Liver (tissue), 9 donors: ENCODE data around the gene ABLIM3. TPM values are rescaled to one million over a fixed set of nuclear protein-coding genes. Genes with fewer than 3 reads are reported as not detected.
A peak's percentile ranks its signal among the peaks of the same experiment; 100 is the strongest.

ENCODE experiments used
- DNase-seq: peaks from one replicate; pipeline ENCODE4 v3.0.0-alpha.2; 2017; ENCODE audit warnings: low spot score
- H3K27ac ChIP-seq, 2 donors: one replicate each; pipeline ENCODE4 v1.7.0; 2013; ENCODE audit warnings: inconsistent platforms in 2 of 2, low read length in 2 of 2, control low read depth in 1 of 2, low read depth in 1 of 2, mild to moderate bottlenecking in 1 of 2
- H3K27me3 ChIP-seq, 4 donors: one replicate each; pipeline versions ENCODE4 v1.6.1 to v1.7.0; 2013; ENCODE audit warnings: low read length in 3 of 4, inconsistent platforms in 1 of 4, mild to moderate bottlenecking in 1 of 4, moderate library complexity in 1 of 4; ENCODE audit not compliant: control insufficient read depth in 4 of 4, insufficient read depth in 4 of 4
- H3K36me3 ChIP-seq, 4 donors: one replicate each; pipeline versions ENCODE4 v1.6.1 to v1.7.0; 2013; ENCODE audit warnings: low read length in 3 of 4, mild to moderate bottlenecking in 3 of 4, low read depth in 1 of 4, moderate library complexity in 1 of 4; ENCODE audit not compliant: control insufficient read depth in 4 of 4, insufficient read depth in 3 of 4
- H3K4me1 ChIP-seq, 4 donors: one replicate each; pipeline versions ENCODE4 v1.6.1 to v1.7.0; 2013; ENCODE audit warnings: low read length in 3 of 4, mild to moderate bottlenecking in 3 of 4, moderate library complexity in 1 of 4; ENCODE audit not compliant: control insufficient read depth in 4 of 4, insufficient read depth in 4 of 4
- H3K4me3 ChIP-seq, 3 donors: one replicate each; pipeline versions ENCODE4 v1.6.1 to v1.7.0; 2013; ENCODE audit warnings: low read length in 3 of 3, control low read depth in 1 of 3, low read depth in 1 of 3, mild to moderate bottlenecking in 1 of 3
- H3K9ac ChIP-seq, 2 donors: one replicate each; pipeline ENCODE4 v1.7.0; 2013; ENCODE audit warnings: low read length in 2 of 2, mild to moderate bottlenecking in 2 of 2, moderate library complexity in 2 of 2, control low read depth in 1 of 2, low read depth in 1 of 2
- H3K9me3 ChIP-seq, 4 donors: one replicate each; pipeline versions ENCODE4 v1.6.1 to v1.7.0; 2013; ENCODE audit warnings: low read length in 3 of 4; ENCODE audit not compliant: control insufficient read depth in 4 of 4
- CTCF ChIP-seq: fragments of 150-350 bp; IDR thresholded peaks from 2 replicates; pipeline ENCODE4 v1.5.1; 2017; ENCODE audit warnings: improper control_type of control experiment, low read depth, low read length; ENCODE audit not compliant: missing input control
- EGR1 ChIP-seq, 2 donors: IDR thresholded peaks; 2 replicates each; pipeline ENCODE4 v1.6.1; 2016 to 2018; ENCODE audit warnings: antibody characterized with exemption in 2 of 2, low read depth in 2 of 2
- FOXA1 ChIP-seq: IDR thresholded peaks from 2 replicates; pipeline ENCODE4 v1.6.1; 2016; ENCODE audit warnings: antibody characterized with exemption
- FOXA2 ChIP-seq: IDR thresholded peaks from 2 replicates; pipeline ENCODE4 v1.6.1; 2016; ENCODE audit warnings: antibody characterized with exemption
- GABPA ChIP-seq, 2 donors: IDR thresholded peaks in 1 of 2; conservative IDR thresholded peaks in 1 of 2; 2 replicates each; pipeline ENCODE4 v1.6.1; 2016; ENCODE audit warnings: antibody characterized with exemption in 2 of 2, mild to moderate bottlenecking in 1 of 2, moderate library complexity in 1 of 2
- HNF4A ChIP-seq, 2 donors: conservative IDR thresholded peaks; 2 replicates each; pipeline ENCODE4 v1.6.1; 2016; ENCODE audit warnings: antibody characterized with exemption in 2 of 2, mild to moderate bottlenecking in 2 of 2
- HNF4G ChIP-seq: IDR thresholded peaks from 2 replicates; pipeline ENCODE4 v1.6.1; 2016; ENCODE audit warnings: antibody characterized with exemption
- JUND ChIP-seq, 2 donors: IDR thresholded peaks; 2 replicates each; pipeline ENCODE4 v1.6.1; 2016; ENCODE audit warnings: antibody characterized with exemption in 2 of 2
- MAX ChIP-seq: IDR thresholded peaks from 2 replicates; pipeline ENCODE4 v1.6.1; 2016; ENCODE audit warnings: antibody characterized with exemption
- NR2F2 ChIP-seq: IDR thresholded peaks from 2 replicates; pipeline ENCODE4 v1.6.1; 2016; ENCODE audit warnings: antibody characterized with exemption
- RAD21 ChIP-seq, 2 donors: IDR thresholded peaks; 2 replicates each; pipeline ENCODE4 v1.6.1; 2016; ENCODE audit warnings: antibody characterized with exemption in 2 of 2, mild to moderate bottlenecking in 2 of 2
- REST ChIP-seq: IDR thresholded peaks from 2 replicates; pipeline ENCODE4 v1.6.1; 2016; ENCODE audit warnings: antibody characterized with exemption, mild to moderate bottlenecking
- RXRA ChIP-seq, 2 donors: IDR thresholded peaks; 2 replicates each; pipeline ENCODE4 v1.6.1; 2017 to 2018; ENCODE audit warnings: antibody characterized with exemption in 2 of 2, mild to moderate bottlenecking in 1 of 2
- SP1 ChIP-seq: IDR thresholded peaks from 2 replicates; pipeline ENCODE4 v1.6.1; 2018; ENCODE audit warnings: antibody characterized with exemption, mild to moderate bottlenecking
- TAF1 ChIP-seq: conservative IDR thresholded peaks from 2 replicates; pipeline ENCODE4 v1.6.1; 2016; ENCODE audit warnings: antibody characterized with exemption, mild to moderate bottlenecking
- YY1 ChIP-seq: IDR thresholded peaks from 2 replicates; pipeline ENCODE4 v1.6.1; 2016; ENCODE audit warnings: antibody characterized with exemption, mild to moderate bottlenecking
- ZBTB33 ChIP-seq: IDR thresholded peaks from 2 replicates; pipeline ENCODE4 v1.6.1; 2016; ENCODE audit warnings: antibody characterized with exemption
- WGBS: extraction: QIAGEN DNeasy Blood & Tissue Kit; methylation state at CpG from one replicate; pipeline ENCODE4 v1.1.7; 2013; 5-methylcytosine and 5-hydroxymethylcytosine counted together
- polyA plus RNA-seq, 2 donors: library from polyadenylated mRNA; stranded (reverse) in 1 of 2; unstranded in 1 of 2; fragments of 200-250 nt in 1 of 2; fragments of >200 nt in 1 of 2; fragmentation: Nextera tagmentation in 1 of 2; extraction: Ambion mirVana in 1 of 2; gene quantifications; one replicate each; pipeline versions ENCODE4 v1.2.1 to v1.2.3, GENCODE V29; 2013 to 2015
- total RNA-seq, 2 donors: library from RNA; depleted of rRNA; stranded (reverse); fragments of >200 nt; gene quantifications; one replicate each; pipeline ENCODE4 v1.2.3, GENCODE V29; 2014
- donor health status: healthy.
- donor health status: healthy.
- donor health status: healthy.
- donor health status: healthy.
- donor health status: healthy.

The ABLIM3 gene
- total and polyA plus RNA-seq, 4 donors, result 6.8 to 131 (median 43.1) TPM

- peaks cover 0 to 5% (median 2%) of the 10 kb centered on the region in 4 donors for H3K4me1 ChIP-seq
- no peak for DNase-seq
- TF ChIP-seq FOXA2 (no peak), RAD21 (IDR thresholded peaks at IDR 0.05) (peak in 1 of 2 donors; percentile 21), FOXA1 (no peak), REST (no peak), NR2F2 (peak; percentile 83), SP1 (peak; percentile 18), RXRA (IDR thresholded peaks at IDR 0.05) (peak in 1 of 2 donors; percentile 9), CTCF (no peak)
- no peaks in the 10 kb centered on the region for H3K36me3 ChIP-seq
- no peaks in the 10 kb centered on the region for H3K27me3 ChIP-seq
- no peaks in the 10 kb centered on the region for H3K9me3 ChIP-seq
- 66% methylated on average over 11 of the region's 11 CpGs for WGBS
- H3K9ac ChIP-seq, result no peak overlapping the region
- no peak overlapping the region for H3K4me3 ChIP-seq
- H3K27ac ChIP-seq, result no peak overlapping the region
Observed at GRCh38 chr5:149298842-149299404, 157.6 kb downstream of the ABLIM3 start.

- Histone ChIP-seq H3K9me3 (no peaks in the 10 kb centered on the region), H3K4me1 (peaks cover 0 to 5% (median 2%) of the 10 kb centered on the region in 4 donors), H3K27me3 (no peaks in the 10 kb centered on the region), H3K4me3 (no peak overlapping the region), H3K27ac (no peak overlapping the region), H3K9ac (no peak overlapping the region), H3K36me3 (no peaks in the 10 kb centered on the region)
- TF ChIP-seq GABPA (IDR thresholded peaks at IDR 0.05 in 1 of 2, conservative IDR thresholded peaks at IDR 0.05 in 1 of 2) (no peak), RXRA (IDR thresholded peaks at IDR 0.05) (peak in 1 of 2 donors; percentile 7), SP1 (peak; percentile 13), HNF4A (conservative IDR thresholded peaks at IDR 0.05) (peak in 1 of 2 donors; percentile 17)
- DNase-seq, result no peak
- WGBS, result 66% methylated on average over 14 of the region's 14 CpGs
Observed at GRCh38 chr5:149299451-149300054, 158.3 kb downstream of the ABLIM3 start.

GRCh38 chr5:149300441-149300840 lies 159.1 kb downstream of the ABLIM3 start:
- no peak overlapping the region for H3K27ac ChIP-seq
- WGBS, result 92% methylated on average over 6 of the region's 6 CpGs
- no peak overlapping the region for H3K4me3 ChIP-seq
- peaks cover 0 to 5% (median 2%) of the 10 kb centered on the region in 4 donors for H3K4me1 ChIP-seq
- no peak for DNase-seq
- no peaks in the 10 kb centered on the region for H3K36me3 ChIP-seq
- H3K9ac ChIP-seq, result no peak overlapping the region
- no peaks in the 10 kb centered on the region for H3K27me3 ChIP-seq
- H3K9me3 ChIP-seq, result no peaks in the 10 kb centered on the region
- TF ChIP-seq CTCF (no peak), RXRA (IDR thresholded peaks at IDR 0.05) (no peak), EGR1 (IDR thresholded peaks at IDR 0.05; ENCODE audit: low read depth in 2 of 2) (no peak), YY1 (no peak), SP1 (no peak), ZBTB33 (no peak), MAX (no peak), HNF4A (conservative IDR thresholded peaks at IDR 0.05) (no peak), HNF4G (no peak), FOXA1 (no peak), RAD21 (IDR thresholded peaks at IDR 0.05) (no peak), JUND (IDR thresholded peaks at IDR 0.05) (no peak), NR2F2 (no peak), TAF1 (no peak)
